ENCODE results near the gene POGK. TPM values are rescaled to one million over a fixed set of nuclear protein-coding genes. Genes with fewer than 3 reads are reported as not detected.

The POGK gene
- total and polyA plus RNA-seq, 9 of the 15 experiments (the other 6 are each of a cell fraction or from before 2014, with no cell fraction given), result 6.1 to 44.5 (median 24.3) TPM

- TF ChIP-seq CHD7 (IDR thresholded peaks at IDR 0.05; ENCODE audit: low read depth, low read length) (no peak), PATZ1 (CRISPR knock-in tag; IDR thresholded peaks at IDR 0.05; ENCODE audit: borderline replicate concordance) (no peak), GTF2A2 (tag; IDR thresholded peaks at IDR 0.05) (0 out of 2 replicates have a peak, but pooled peaks have one; percentile 54), KHSRP (IDR thresholded peaks at IDR 0.05) (no peak), CREM (IDR thresholded peaks at IDR 0.05; ENCODE audit: low read depth) (peak; percentile 66; the same call in 1 of the 2 replicates), POLR3A (IDR thresholded peaks at IDR 0.05; ENCODE audit: borderline replicate concordance, extremely low read depth, insufficient read depth, insufficient read length) (no peak), ESRRA (IDR thresholded peaks at IDR 0.05; ENCODE audit: borderline replicate concordance, low read depth) (peak; percentile 60; the same call in 1 of the 2 replicates), KDM4B (IDR thresholded peaks at IDR 0.05; ENCODE audit: borderline replicate concordance in 2 of 2, low read depth in 1 of 2) (no peak), ZBTB12 (CRISPR knock-in tag; IDR thresholded peaks at IDR 0.05) (no peak), ILK (tag; IDR thresholded peaks at IDR 0.05; ENCODE audit: borderline replicate concordance, low read depth) (no peak)
These were observed at the start of gene POGK (continued) for GRCh38 chr1:166838766-166839599.
